PC-9 (cell line): Measurements from ENCODE around the gene CPVL.

Experiments used
- CTCF ChIP-seq: fragments of 200-600 bp; sonication (generic); conservative IDR thresholded peaks from 2 replicates; pipeline ENCODE4 v1.6.1; 2017; ENCODE audit warnings: mixed run types, antibody characterized with exemption, mild to moderate bottlenecking, moderate library complexity
- EZH2 ChIP-seq: fragments of 200-600 bp; sonication (generic); IDR thresholded peaks from 2 replicates; pipeline ENCODE4 v1.8.0; 2017; ENCODE audit warnings: antibody characterized with exemption, low read depth

GRCh38 chr7:29017713-29018112 is 128.6 kb downstream of the CPVL start:
- TF ChIP-seq CTCF (no peak), EZH2 (no peak)
